H1 (cell line): ENCODE results near the gene OSCP1. TPM values are rescaled to one million over a fixed set of nuclear protein-coding genes. Genes with fewer than 3 reads are reported as not detected.

ENCODE experiments used
- BACH1 ChIP-seq: IDR thresholded peaks from 2 replicates; pipeline ENCODE4 v1.6.1; 2012; ENCODE audit warnings: low read length, improper control_type of control experiment
- BRCA1 ChIP-seq: IDR thresholded peaks from 2 replicates; pipeline ENCODE4 v1.6.1; 2012; ENCODE audit warnings: low read depth, low read length, improper control_type of control experiment
- CREB1 ChIP-seq: IDR thresholded peaks from 2 replicates; pipeline ENCODE4 v1.6.1; 2012; ENCODE audit warnings: inconsistent platforms
- E2F6 ChIP-seq: IDR thresholded peaks from 2 replicates; pipeline ENCODE4 v1.6.1; 2012; ENCODE audit warnings: inconsistent platforms
- EGR1 ChIP-seq: IDR thresholded peaks from 2 replicates; pipeline ENCODE4 v1.6.1; 2011; ENCODE audit warnings: low read depth, low read length, borderline replicate concordance
- EP300 ChIP-seq, 2 experiments: IDR thresholded peaks; 1 replicate in 1 of 2; 2 replicates in 1 of 2; pipeline ENCODE4 v1.6.1; 2011 to 2012; ENCODE audit warnings: low read depth in 2 of 2, low read length in 2 of 2, mild to moderate bottlenecking in 2 of 2, borderline replicate concordance in 1 of 2, inconsistent platforms in 1 of 2, moderate library complexity in 1 of 2
- EZH2 ChIP-seq: fragments of 200-600 bp; sonication (generic); IDR thresholded peaks from 2 replicates; pipeline ENCODE4 v1.7.1; 2012; ENCODE audit warnings: low read depth, mild to moderate bottlenecking, moderate library complexity, low read length, inconsistent platforms; ENCODE audit not compliant: severe bottlenecking
- GTF2F1 ChIP-seq: IDR thresholded peaks from 2 replicates; pipeline ENCODE4 v1.6.1; 2012; ENCODE audit warnings: low read depth, low read length, improper control_type of control experiment, borderline replicate concordance
- HDAC2 ChIP-seq, 2 experiments: fragments of 300-600 bp in 1 of 2; sonication (generic) in 1 of 2; IDR thresholded peaks; 2 replicates each; pipeline ENCODE4 v1.6.1; 2011 to 2012; ENCODE audit warnings: low read depth in 2 of 2, low read length in 2 of 2, mild to moderate bottlenecking in 2 of 2, moderate library complexity in 2 of 2, borderline replicate concordance in 1 of 2, inconsistent platforms in 1 of 2
- HDAC6 ChIP-seq: IDR thresholded peaks from one replicate; pipeline ENCODE4 v1.7.1; 2012; ENCODE audit warnings: low read depth, mild to moderate bottlenecking, inconsistent platforms, low read length, moderate library complexity
- JUN ChIP-seq: IDR thresholded peaks from 2 replicates; pipeline ENCODE4 v1.6.1; 2011; ENCODE audit warnings: low read depth, mild to moderate bottlenecking, improper control_type of control experiment, low read length
- KDM1A ChIP-seq: fragments of 200-600, 300-600 bp; sonication (generic); IDR thresholded peaks from 2 replicates; pipeline ENCODE4 v1.7.1; 2016; ENCODE audit warnings: mild to moderate bottlenecking, low read length, borderline replicate concordance
- MAFK ChIP-seq: IDR thresholded peaks from 2 replicates; pipeline ENCODE4 v1.6.1; 2012; ENCODE audit warnings: low read depth, mild to moderate bottlenecking, improper control_type of control experiment, low read length
- PHF8 ChIP-seq: fragments of 200-600 bp; sonication (generic); conservative IDR thresholded peaks from 2 replicates; pipeline ENCODE4 v1.7.1; 2012; ENCODE audit warnings: low read depth, mild to moderate bottlenecking, inconsistent platforms, low read length, moderate library complexity
- SIN3A ChIP-seq, 2 experiments: IDR thresholded peaks in 1 of 2; conservative IDR thresholded peaks in 1 of 2; 2 replicates each; pipeline ENCODE4 v1.6.1; 2011 to 2012; ENCODE audit warnings: low read length in 2 of 2, improper control_type of control experiment in 1 of 2, low read depth in 1 of 2, mild to moderate bottlenecking in 1 of 2
- SIRT6 ChIP-seq: IDR thresholded peaks from one replicate; pipeline ENCODE4 v1.7.1; 2012; ENCODE audit warnings: low read length, inconsistent platforms
- SP2 ChIP-seq: IDR thresholded peaks from 2 replicates; pipeline ENCODE4 v1.6.1; 2012; ENCODE audit warnings: mild to moderate bottlenecking, low read length, inconsistent platforms
- SP4 ChIP-seq: IDR thresholded peaks from 2 replicates; pipeline ENCODE4 v1.6.1; 2012; ENCODE audit warnings: low read length, inconsistent platforms
- TCF12 ChIP-seq: IDR thresholded peaks from 2 replicates; pipeline ENCODE4 v1.6.1; 2011; ENCODE audit warnings: low read depth, mild to moderate bottlenecking, low read length
- YY1 ChIP-seq: IDR thresholded peaks from 2 replicates; pipeline ENCODE4 v1.6.1; 2011; ENCODE audit warnings: low read depth, mild to moderate bottlenecking, low read length
- polyA plus RNA-seq, 7 experiments: library from polyadenylated mRNA; depleted of rRNA in 3 of 7; stranded (reverse) in 5 of 7; unstranded in 2 of 7; fragments of >200 nt in 5 of 7; fragments of 200-250 nt in 2 of 7; gene quantifications; 1 replicate in 5 of 7; 2 replicates in 1 of 7; 4 replicates in 1 of 7; pipeline versions ENCODE4 v1.2.1 to v1.2.3, GENCODE V29; 2011 to 2013; ENCODE audit warnings: missing spikeins in 2 of 7, mixed read lengths in 2 of 7
- total RNA-seq: library from RNA; stranded (reverse); fragmentation: NEBNext Ultra II Directional; extraction: Animal tissue kit (Norgen Biotek cat#: 25700); gene quantifications from 2 replicates; pipeline ENCODE4 v1.2.1, GENCODE V29; 2021
- TF ChIP-seq, protein P1 (sequence below), 3 experiments: IDR thresholded peaks; 1 replicate in 2 of 3; 2 replicates in 1 of 3; pipeline versions ENCODE4 v1.5.1 to v1.6.1; 2011; ENCODE audit warnings: low read length in 3 of 3, mild to moderate bottlenecking in 3 of 3, inconsistent platforms in 2 of 3, low read depth in 1 of 3, moderate library complexity in 1 of 3; ENCODE audit not compliant: insufficient read depth in 1 of 3; ENCODE audit errors: control extremely low read depth in 1 of 3

OSCP1 gene
- total and polyA plus RNA-seq, 2 of the 8 experiments (the other 6 are each of a cell fraction or from before 2014, with no cell fraction given): 1.8 to 3.3 TPM

DNA sequence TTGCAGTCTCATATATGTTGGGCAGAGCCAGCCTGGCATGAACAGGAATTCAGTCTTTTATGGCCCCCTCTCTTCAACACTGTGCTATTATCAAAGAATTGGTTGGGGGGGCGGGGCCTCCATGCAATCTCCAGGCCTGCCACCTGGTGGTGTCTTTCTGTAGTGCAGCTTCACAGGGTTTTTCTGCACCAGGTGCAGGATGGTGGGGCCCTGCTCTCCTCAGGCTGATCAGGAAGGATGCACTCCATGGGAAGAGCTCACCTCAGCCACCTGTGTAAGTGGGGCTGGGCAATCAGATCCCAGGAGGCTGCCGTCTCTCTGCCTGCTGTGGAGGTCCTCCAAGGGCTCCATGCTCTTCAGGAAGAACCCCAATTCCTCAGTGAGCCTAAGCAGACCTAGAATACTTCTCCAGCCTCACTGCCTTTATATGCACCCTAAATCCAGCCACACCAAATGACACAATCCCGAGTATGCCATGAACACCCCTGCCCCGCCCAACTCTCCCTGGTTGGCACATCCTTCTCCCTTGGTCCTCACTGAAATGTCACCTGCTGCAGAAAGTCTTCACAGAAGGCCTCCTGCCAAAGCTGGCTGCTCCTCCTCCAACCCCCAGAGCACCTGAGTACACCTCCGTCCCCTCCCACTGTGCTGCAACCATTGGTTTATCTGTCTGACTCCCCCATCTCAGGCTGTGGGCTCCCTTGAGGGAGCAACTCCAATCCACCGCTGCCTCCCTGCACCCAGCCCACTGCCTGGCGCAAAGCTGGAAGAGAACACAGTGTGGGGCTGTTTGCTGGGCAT, 81.0 kb downstream of the OSCP1 start (continued):
- TF ChIP-seq PHF8: no peak
- no peak for TF ChIP-seq SIRT6
- TF ChIP-seq HDAC2 (IDR thresholded peaks at IDR 0.05; ENCODE audit: borderline replicate concordance in 1 of 2, low read depth in 2 of 2, low read length in 2 of 2): 0 out of 4 replicates have a peak, but pooled peaks of 1 of the 2 experiments have one; percentile 7
- TF ChIP-seq SP4: no peak
- no peak for TF ChIP-seq EP300 (IDR thresholded peaks at IDR 0.05; ENCODE audit: borderline replicate concordance in 1 of 2, low read depth in 2 of 2, low read length in 2 of 2)
- TF ChIP-seq E2F6: no peak
- no peak for TF ChIP-seq EGR1
- TF ChIP-seq HDAC6: no peak
- TF ChIP-seq GTF2F1: no peak
- TF ChIP-seq YY1: 0 out of 2 replicates have a peak, but pooled peaks have one; percentile 35
- no peak for TF ChIP-seq MAFK
- TF ChIP-seq CREB1: peak; percentile 68
- no peak for TF ChIP-seq JUN
- no peak for TF ChIP-seq KDM1A
- no peak for TF ChIP-seq BACH1
- no peak for TF ChIP-seq SIN3A (conservative IDR thresholded peaks at IDR 0.05 in 1 of 2, IDR thresholded peaks at IDR 0.05 in 1 of 2; ENCODE audit: low read depth in 1 of 2, low read length in 2 of 2)
- TF ChIP-seq TCF12: peak; percentile 78; the same call in 1 of the 2 replicates
- no peak for TF ChIP-seq BRCA1
- TF ChIP-seq SP2: no peak
- TF ChIP-seq EZH2: no peak
- TF ChIP-seq, protein P1, sequence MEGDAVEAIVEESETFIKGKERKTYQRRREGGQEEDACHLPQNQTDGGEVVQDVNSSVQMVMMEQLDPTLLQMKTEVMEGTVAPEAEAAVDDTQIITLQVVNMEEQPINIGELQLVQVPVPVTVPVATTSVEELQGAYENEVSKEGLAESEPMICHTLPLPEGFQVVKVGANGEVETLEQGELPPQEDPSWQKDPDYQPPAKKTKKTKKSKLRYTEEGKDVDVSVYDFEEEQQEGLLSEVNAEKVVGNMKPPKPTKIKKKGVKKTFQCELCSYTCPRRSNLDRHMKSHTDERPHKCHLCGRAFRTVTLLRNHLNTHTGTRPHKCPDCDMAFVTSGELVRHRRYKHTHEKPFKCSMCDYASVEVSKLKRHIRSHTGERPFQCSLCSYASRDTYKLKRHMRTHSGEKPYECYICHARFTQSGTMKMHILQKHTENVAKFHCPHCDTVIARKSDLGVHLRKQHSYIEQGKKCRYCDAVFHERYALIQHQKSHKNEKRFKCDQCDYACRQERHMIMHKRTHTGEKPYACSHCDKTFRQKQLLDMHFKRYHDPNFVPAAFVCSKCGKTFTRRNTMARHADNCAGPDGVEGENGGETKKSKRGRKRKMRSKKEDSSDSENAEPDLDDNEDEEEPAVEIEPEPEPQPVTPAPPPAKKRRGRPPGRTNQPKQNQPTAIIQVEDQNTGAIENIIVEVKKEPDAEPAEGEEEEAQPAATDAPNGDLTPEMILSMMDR (IDR thresholded peaks at IDR 0.05; ENCODE audit: control extremely low read depth in 1 of 3, insufficient read depth in 1 of 3, low read depth in 1 of 3, low read length in 3 of 3): peak; percentile 85 to 94 (median 87)
